Esophagus squamous epithelium (tissue), 4 donors: ENCODE results near the gene STEAP1.
"Not testable (repeated sequence)": the region's sequence is repeated elsewhere in the genome, so short reads cannot be mapped to it uniquely, and the experiment has no call there.

Source experiments
- CTCF ChIP-seq, 6 experiments: fragments of 450-650 bp in 4 of 6; fragments of 200-600 bp in 2 of 6; sonication (generic) in 2 of 6; IDR thresholded peaks; one replicate each; pipeline ENCODE4 v1.5.1; 2016 to 2019; ENCODE audit warnings: antibody characterized with exemption in 6 of 6, mild to moderate bottlenecking in 4 of 6, moderate library complexity in 4 of 6
- POLR2A ChIP-seq, 4 donors: fragments of 450-650 bp; IDR thresholded peaks; one replicate each; pipeline ENCODE4 v1.6.1; 2017; ENCODE audit warnings: antibody characterized with exemption in 4 of 4, mild to moderate bottlenecking in 4 of 4, moderate library complexity in 3 of 4

GRCh38 chr7:90131746-90132145 lies 22.5 kb upstream of the STEAP1 start:
- TF ChIP-seq POLR2A, CTCF (IDR thresholded peaks at IDR 0.05): not testable (repeated sequence)
